Neural crest cell (in vitro differentiated cells): ENCODE results near the gene COL5A3. TPM values are rescaled to one million over a fixed set of nuclear protein-coding genes. Genes with fewer than 3 reads are reported as not detected.

Experiments
- DNase-seq: peaks from one replicate; pipeline ENCODE4 v3.0.0; 2021; ENCODE audit warnings: low read depth, mixed read lengths, low spot score
- H3K27ac Mint-ChIP-seq: one replicate; pipeline ENCODE4 v1.8.0; 2021; ENCODE audit warnings: mild to moderate bottlenecking, mixed read lengths; ENCODE audit not compliant: unreplicated experiment
- H3K27me3 Mint-ChIP-seq: 2 replicates; pipeline ENCODE4 v1.8.0; 2021; ENCODE audit warnings: low read depth, mild to moderate bottlenecking, mixed read lengths
- H3K36me3 Mint-ChIP-seq: 2 replicates; pipeline ENCODE4 v1.8.0; 2021; ENCODE audit warnings: low read depth, mild to moderate bottlenecking, mixed read lengths
- H3K4me1 Mint-ChIP-seq: 2 replicates; pipeline ENCODE4 v1.8.0; 2021; ENCODE audit warnings: mixed read lengths
- H3K4me3 Mint-ChIP-seq: one replicate; pipeline ENCODE4 v1.8.0; 2021; ENCODE audit warnings: mild to moderate bottlenecking, mixed read lengths
- H3K9me3 Mint-ChIP-seq: 2 replicates; pipeline ENCODE4 v1.8.0; 2021; ENCODE audit warnings: mixed read lengths
- total RNA-seq: library from RNA; stranded (reverse); gene quantifications from 2 replicates; pipeline ENCODE4 v1.2.1, GENCODE V29; 2021
- TF ChIP-seq, protein P1 (sequence below): fragments of 200-600 bp; sonication (generic); conservative IDR thresholded peaks from 2 replicates; pipeline ENCODE4 v1.5.0; 2021; ENCODE audit warnings: antibody characterized with exemption, mild to moderate bottlenecking

Gene COL5A3
- total RNA-seq, 1 donor from 2014 or later = 0.86 TPM

DNA sequence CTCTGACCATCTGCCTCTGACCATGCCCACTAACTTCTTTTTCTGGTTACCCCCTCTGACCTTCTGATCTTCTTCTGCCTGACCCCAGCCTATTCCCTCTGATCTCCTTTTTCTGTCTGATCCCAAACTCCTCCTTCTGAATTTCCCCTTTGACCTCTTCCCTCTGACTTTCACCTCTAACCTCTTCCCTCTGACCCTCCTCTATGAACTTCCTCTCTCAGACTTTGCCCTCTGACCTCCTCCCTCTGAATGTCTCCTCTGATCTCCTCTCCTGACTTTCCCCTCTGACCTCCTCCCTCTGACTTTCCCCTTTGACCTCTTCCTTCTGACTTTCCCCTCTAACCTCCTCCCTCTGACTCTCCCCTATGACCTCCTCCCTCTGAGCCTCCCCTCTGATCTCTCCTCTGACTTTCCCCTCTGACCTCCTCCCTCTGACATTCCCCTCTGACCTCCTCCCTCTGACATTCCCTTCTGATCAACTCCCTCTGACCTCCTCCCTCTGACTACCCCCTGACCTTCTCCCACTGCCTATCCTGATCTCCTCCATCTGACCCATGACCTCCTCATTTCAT lies 3.5 kb downstream of the COL5A3 start:
- H3K4me3 Mint-ChIP-seq = no peak overlapping the region
- H3K27me3 Mint-ChIP-seq = peaks cover 65% of the 10 kb centered on the region
- TF ChIP-seq, protein P1, sequence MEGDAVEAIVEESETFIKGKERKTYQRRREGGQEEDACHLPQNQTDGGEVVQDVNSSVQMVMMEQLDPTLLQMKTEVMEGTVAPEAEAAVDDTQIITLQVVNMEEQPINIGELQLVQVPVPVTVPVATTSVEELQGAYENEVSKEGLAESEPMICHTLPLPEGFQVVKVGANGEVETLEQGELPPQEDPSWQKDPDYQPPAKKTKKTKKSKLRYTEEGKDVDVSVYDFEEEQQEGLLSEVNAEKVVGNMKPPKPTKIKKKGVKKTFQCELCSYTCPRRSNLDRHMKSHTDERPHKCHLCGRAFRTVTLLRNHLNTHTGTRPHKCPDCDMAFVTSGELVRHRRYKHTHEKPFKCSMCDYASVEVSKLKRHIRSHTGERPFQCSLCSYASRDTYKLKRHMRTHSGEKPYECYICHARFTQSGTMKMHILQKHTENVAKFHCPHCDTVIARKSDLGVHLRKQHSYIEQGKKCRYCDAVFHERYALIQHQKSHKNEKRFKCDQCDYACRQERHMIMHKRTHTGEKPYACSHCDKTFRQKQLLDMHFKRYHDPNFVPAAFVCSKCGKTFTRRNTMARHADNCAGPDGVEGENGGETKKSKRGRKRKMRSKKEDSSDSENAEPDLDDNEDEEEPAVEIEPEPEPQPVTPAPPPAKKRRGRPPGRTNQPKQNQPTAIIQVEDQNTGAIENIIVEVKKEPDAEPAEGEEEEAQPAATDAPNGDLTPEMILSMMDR = no peak

DNA sequence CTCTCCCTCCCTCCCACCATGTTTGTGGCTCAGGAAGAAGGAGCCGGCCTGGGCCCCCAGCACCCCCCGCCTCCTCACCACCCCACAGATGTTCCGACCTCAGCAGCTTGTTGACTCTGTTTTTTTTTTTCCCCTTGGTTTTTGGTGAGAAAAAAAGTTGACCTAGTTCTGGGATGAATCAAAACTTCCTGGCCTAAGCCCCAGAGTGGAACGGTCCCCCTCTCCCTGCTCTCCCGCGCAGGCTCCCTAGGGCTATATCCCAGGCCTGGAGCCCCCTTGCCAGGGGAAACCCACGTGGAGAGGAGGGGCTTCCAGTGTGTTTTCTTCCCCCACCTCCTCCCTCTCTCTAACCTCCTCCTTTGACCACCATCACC lies 4.0 kb downstream of the COL5A3 start:
- no peaks in the 10 kb centered on the region for H3K9me3 Mint-ChIP-seq
- no peak for DNase-seq
- TF ChIP-seq, protein P1 = no peak
- H3K27ac Mint-ChIP-seq = no peak overlapping the region
- H3K36me3 Mint-ChIP-seq = no peaks in the 10 kb centered on the region
- peaks cover 60% of the 10 kb centered on the region for H3K27me3 Mint-ChIP-seq
- peaks cover 25% of the 10 kb centered on the region for H3K4me1 Mint-ChIP-seq
- H3K4me3 Mint-ChIP-seq = no peak overlapping the region

More for the DNA sequence above, 3.5 kb downstream of the COL5A3 start:
- no peaks in the 10 kb centered on the region for H3K9me3 Mint-ChIP-seq
- peaks cover 26% of the 10 kb centered on the region for H3K4me1 Mint-ChIP-seq
- no peaks in the 10 kb centered on the region for H3K36me3 Mint-ChIP-seq
- H3K27ac Mint-ChIP-seq = no peak overlapping the region
- DNase-seq = no peak

DNA sequence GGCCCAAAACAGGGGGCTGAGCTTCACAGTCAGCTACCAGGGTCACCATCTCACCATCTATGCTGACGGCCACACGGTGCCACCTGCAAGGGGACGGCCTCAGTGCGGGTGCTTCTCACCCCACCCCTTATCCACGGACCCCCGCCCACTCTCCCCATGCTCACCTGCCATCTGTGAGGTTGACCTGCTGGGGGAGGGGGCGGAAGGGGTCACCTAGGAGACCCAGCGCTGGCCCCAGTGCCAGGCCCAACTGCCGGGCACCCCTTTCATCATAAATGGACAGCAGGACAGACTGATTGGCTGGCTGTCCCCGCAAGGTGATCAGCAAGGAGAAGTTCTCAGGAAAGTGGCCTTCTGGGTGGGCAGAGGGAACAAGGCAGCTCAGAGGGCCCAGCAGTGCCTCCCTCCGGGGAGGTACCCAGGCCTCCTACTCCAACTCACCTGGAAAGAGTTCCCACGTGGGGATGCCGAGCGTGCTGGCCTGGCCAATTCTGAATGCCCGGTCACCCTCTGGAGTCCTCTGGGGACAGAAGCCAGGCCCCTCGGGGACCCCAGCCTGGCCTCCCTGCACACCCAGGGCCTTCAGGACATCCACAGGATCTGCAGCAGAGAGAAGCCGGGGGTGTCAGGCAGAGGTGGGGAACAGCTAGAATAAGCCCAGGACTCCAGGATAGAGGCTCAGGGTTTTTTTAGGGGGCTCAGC lies 4.5 kb downstream of the COL5A3 start:
- Mint-ChIP-seq H3K27me3 (peaks cover 54% of the 10 kb centered on the region), H3K9me3 (no peaks in the 10 kb centered on the region), H3K4me3 (no peak overlapping the region), H3K4me1 (peaks cover 22% of the 10 kb centered on the region), H3K27ac (no peak overlapping the region), H3K36me3 (no peaks in the 10 kb centered on the region)
- TF ChIP-seq, protein P1 = no peak
- no peak for DNase-seq

DNA sequence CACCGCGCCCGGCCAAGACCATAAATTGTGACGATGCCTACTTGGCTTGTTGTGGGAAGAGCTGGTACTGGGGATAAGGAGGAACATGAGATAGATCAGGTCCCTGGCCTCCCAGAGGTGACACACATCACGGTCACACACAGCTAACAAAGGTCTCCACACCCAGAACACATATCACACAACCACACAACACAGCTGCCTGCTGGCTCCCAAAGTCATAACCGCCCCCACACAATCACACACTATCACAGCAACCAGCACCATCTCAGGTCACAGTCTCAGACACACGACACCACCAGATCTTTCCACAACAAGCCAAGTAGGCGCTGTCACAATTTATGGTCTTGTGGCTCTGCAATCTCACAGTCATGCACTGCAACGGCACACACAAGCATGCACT lies 5.7 kb downstream of the COL5A3 start:
- Mint-ChIP-seq H3K27me3 (peaks cover 50% of the 10 kb centered on the region), H3K4me1 (peaks cover 18% of the 10 kb centered on the region), H3K27ac (no peak overlapping the region), H3K36me3 (no peaks in the 10 kb centered on the region), H3K4me3 (no peak overlapping the region), H3K9me3 (no peaks in the 10 kb centered on the region)
- TF ChIP-seq, protein P1 = no peak
- DNase-seq = no peak

DNA sequence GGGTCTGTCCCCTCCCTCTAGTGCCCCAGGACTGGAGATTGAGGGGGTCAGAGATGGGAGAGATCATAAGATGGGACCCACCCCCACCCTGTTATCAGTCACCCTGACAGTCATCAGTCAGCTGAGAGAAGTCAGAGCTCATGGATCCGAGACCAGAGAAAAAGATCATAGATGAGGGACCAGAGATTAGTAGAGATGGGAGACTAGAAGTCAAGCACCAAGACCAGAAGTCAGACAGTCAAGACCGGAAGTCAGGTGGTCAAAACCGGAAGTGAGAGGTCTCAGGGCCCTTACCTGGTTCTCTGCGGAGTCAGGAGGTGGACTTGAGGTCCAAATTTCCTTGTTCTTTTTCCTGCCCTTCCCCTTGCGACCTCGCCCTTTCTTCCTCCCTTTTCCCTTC lies 7.0 kb downstream of the COL5A3 start:
- Mint-ChIP-seq H3K27me3 (peaks cover 52% of the 10 kb centered on the region), H3K36me3 (no peaks in the 10 kb centered on the region), H3K4me1 (peaks cover 7% of the 10 kb centered on the region), H3K9me3 (no peaks in the 10 kb centered on the region), H3K4me3 (no peak overlapping the region), H3K27ac (no peak overlapping the region)
- TF ChIP-seq, protein P1 = no peak
- no peak for DNase-seq
